WERI-Rb-1 (cell line): Measurements from ENCODE around the gene CEP85L.

Source experiments
- DNase-seq: peaks from one replicate; pipeline ENCODE4 v3.0.0-alpha.2; 2020
- H3K27ac ChIP-seq: fragments of 250-450 bp; sonication (Bioruptor Pico); 2 replicates; pipeline ENCODE4 v1.5.1; 2020; ENCODE audit warnings: mild to moderate bottlenecking, moderate library complexity
- H3K27me3 ChIP-seq: fragments of 250-450 bp; sonication (Bioruptor Pico); 2 replicates; pipeline ENCODE4 v1.5.1; 2021; ENCODE audit warnings: mild to moderate bottlenecking, low read depth, moderate library complexity; ENCODE audit not compliant: insufficient read depth, severe bottlenecking
- H3K36me3 ChIP-seq: fragments of 250-450 bp; sonication (Bioruptor Pico); 2 replicates; pipeline ENCODE4 v1.5.1; 2020; ENCODE audit warnings: mild to moderate bottlenecking, moderate library complexity
- H3K4me3 ChIP-seq: 2 replicates; pipeline ENCODE4 v1.5.1; 2011; ENCODE audit warnings: low read depth, mild to moderate bottlenecking, control low read depth, low read length
- H3K9me3 ChIP-seq: fragments of 250-450 bp; sonication (Bioruptor Pico); 2 replicates; pipeline ENCODE4 v1.5.1; 2021; ENCODE audit warnings: mild to moderate bottlenecking, moderate library complexity; ENCODE audit not compliant: severe bottlenecking
- TF ChIP-seq, protein P1 (sequence below): IDR thresholded peaks from 2 replicates; pipeline ENCODE4 v1.5.1; 2011; ENCODE audit warnings: low read depth, mild to moderate bottlenecking, control low read depth, inconsistent platforms, low read length

CEP85L gene

DNA sequence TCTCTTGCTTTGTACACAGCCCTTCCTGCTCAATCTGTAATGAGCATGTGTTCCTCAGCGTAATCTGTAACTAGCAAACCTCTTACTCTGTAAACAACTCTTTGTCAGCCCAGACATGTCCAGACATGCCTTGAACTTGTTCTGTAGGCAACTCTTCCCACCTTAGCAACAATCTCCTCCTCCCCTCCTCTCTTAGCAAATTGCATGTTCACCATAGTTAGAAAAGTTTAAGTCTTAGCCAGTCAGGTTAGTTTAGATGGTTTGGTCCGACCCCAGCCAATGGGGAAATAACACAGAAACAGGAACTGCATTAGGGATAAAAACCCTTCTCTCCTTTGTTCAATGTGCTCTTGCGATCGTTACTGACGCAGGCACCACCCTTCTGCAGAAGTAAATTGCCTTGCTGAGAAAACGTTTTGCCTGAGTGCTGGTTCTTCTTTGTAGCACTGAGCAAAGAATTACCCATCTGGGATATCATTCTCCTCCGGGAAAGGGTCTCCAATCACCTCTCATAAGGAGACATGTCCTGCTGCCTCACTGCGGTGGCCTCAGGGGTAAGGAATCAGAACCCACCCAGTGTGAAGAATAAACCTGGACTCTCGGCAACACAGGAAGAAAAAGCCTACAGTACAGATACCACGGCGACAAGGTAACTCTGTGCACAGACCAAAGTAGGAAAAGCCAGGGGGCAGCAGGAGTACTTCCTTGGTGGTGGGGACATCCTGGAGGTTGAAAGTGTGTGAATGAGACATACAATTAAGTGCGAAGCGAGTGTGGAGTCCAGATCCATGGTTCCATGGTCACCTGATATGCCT is 77.1 kb downstream of the CEP85L start:
- Histone ChIP-seq H3K4me3 (no peak overlapping the region), H3K36me3 (peaks cover 9% of the 10 kb centered on the region), H3K9me3 (peaks cover 22% of the 10 kb centered on the region), H3K27ac (peak overlapping the region; percentile 52), H3K27me3 (no peaks in the 10 kb centered on the region)
- DNase-seq, result no peak
- TF ChIP-seq, protein P1, sequence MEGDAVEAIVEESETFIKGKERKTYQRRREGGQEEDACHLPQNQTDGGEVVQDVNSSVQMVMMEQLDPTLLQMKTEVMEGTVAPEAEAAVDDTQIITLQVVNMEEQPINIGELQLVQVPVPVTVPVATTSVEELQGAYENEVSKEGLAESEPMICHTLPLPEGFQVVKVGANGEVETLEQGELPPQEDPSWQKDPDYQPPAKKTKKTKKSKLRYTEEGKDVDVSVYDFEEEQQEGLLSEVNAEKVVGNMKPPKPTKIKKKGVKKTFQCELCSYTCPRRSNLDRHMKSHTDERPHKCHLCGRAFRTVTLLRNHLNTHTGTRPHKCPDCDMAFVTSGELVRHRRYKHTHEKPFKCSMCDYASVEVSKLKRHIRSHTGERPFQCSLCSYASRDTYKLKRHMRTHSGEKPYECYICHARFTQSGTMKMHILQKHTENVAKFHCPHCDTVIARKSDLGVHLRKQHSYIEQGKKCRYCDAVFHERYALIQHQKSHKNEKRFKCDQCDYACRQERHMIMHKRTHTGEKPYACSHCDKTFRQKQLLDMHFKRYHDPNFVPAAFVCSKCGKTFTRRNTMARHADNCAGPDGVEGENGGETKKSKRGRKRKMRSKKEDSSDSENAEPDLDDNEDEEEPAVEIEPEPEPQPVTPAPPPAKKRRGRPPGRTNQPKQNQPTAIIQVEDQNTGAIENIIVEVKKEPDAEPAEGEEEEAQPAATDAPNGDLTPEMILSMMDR, result no peak

DNA sequence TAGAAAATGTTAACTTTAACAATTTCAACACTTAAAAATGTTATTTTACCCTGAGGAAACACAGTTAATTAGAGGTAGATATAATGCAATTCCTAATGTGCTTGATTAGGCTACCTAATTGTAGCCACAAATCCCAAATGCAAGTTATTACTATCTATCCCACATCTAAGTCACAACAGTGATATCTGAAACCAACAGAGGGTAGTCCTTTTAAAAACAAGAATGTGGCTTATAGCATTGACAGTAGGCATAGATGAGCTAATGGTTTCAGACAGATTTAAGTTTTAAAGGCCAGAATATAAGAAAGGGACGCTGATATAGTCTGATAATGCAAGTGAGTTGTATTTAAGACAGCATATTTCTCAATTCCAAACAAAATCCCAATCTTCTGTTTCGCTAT is 80.3 kb downstream of the CEP85L start:
- Histone ChIP-seq H3K27ac (no peak overlapping the region), H3K27me3 (no peaks in the 10 kb centered on the region), H3K9me3 (peaks cover 16% of the 10 kb centered on the region), H3K36me3 (peaks cover 9% of the 10 kb centered on the region), H3K4me3 (no peak overlapping the region)
- TF ChIP-seq, protein P1, result no peak
- no peak for DNase-seq

DNA sequence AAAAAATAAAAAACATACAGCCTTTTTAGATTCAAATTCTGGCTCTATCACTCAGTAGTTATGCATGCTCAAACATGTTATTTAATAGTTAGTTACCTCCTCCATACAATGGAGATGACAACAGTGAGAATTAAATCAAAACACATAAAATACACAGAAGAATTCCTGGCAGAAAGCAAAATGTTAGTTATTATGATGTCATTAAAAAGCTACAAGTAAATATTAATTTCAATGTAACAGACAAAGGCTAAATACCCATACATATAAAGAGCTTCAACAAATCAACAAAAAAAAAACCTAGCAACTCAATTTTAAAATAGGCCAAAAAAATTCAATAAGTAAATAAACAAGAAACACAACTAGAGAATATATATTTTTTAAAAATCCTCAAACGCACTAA is 81.9 kb downstream of the CEP85L start:
- peaks cover 10% of the 10 kb centered on the region for H3K9me3 ChIP-seq
- no peaks in the 10 kb centered on the region for H3K27me3 ChIP-seq
- no peak overlapping the region for H3K4me3 ChIP-seq
- H3K36me3 ChIP-seq, result peaks cover 13% of the 10 kb centered on the region
- TF ChIP-seq, protein P1, result no peak
- H3K27ac ChIP-seq, result no peak overlapping the region
- no peak for DNase-seq

DNA sequence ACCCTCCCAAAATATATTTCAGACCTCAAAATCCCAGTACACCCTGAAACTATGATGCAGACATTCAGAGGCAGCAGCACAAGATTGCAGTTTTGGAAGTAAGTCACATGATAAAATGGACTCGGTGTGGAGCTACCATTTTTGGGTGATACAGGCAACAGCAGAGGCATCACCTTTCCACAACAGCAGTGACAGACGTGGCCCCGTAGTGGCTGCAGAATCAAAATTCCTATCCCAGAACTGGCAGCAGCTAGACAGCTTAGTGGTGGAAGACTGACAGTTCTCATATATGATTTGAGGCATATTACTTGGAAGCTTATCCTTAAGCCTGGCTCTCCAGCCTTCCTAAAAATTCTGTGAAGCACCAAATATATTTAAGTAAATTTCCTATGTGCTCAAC is 83.4 kb downstream of the CEP85L start:
- H3K36me3 ChIP-seq, result peaks cover 8% of the 10 kb centered on the region
- H3K27ac ChIP-seq, result no peak overlapping the region
- TF ChIP-seq, protein P1, result no peak
- H3K27me3 ChIP-seq, result no peaks in the 10 kb centered on the region
- H3K4me3 ChIP-seq, result no peak overlapping the region
- H3K9me3 ChIP-seq, result no peaks in the 10 kb centered on the region
- DNase-seq, result no peak

DNA sequence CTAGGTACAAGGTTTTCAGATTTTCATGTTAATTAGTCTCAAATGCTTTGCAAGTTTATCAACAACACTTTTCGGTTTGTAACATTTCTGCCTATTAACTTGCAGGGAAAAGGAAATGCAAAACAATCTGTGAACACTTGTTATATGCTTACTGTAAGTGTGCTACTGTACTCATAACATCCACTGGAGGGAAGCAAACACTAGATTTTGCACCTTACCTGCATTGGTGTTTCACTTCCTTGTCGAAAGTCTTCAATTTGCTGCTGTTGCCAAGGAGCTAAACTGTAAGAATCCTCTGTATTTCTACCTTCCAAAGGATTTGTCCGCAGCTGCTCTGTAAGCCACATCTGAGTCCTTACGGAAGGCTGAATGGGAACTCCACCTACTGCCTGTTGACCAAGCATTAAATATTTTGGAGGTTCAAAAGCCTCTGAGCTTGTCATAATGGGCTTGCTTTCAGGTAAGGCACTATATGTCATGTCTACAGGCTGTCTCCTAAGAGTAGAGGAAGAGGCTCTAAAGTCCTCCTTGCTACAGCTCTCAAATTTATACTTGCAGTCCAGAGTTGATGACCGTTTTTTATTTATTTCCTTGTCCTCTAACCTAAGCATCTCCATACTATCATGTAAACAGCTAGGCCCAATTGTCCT is 86.0 kb downstream of the CEP85L start:
- no peak overlapping the region for H3K27ac ChIP-seq
- peaks cover 8% of the 10 kb centered on the region for H3K36me3 ChIP-seq
- no peak overlapping the region for H3K4me3 ChIP-seq
- no peaks in the 10 kb centered on the region for H3K27me3 ChIP-seq
- no peaks in the 10 kb centered on the region for H3K9me3 ChIP-seq
- TF ChIP-seq, protein P1, result peak; percentile 51
- DNase-seq, result no peak
